Measurements from ENCODE around the gene ANKRD9. TPM values are rescaled to one million over a fixed set of nuclear protein-coding genes. Genes with fewer than 3 reads are reported as not detected.

Gene ANKRD9
- total and polyA plus RNA-seq, 2 donors: 2.2 to 3.5 TPM

- H3K36me3 ChIP-seq (ENCODE audit: control insufficient read depth in 2 of 2, insufficient read depth in 2 of 2, low read length in 1 of 2): no peaks in the 10 kb centered on the region
Measured at GRCh38 chr14:102486513-102487203, 22.9 kb downstream of the ANKRD9 start.

GRCh38 chr14:102485693-102486512 lies 23.7 kb downstream of the ANKRD9 start:
- WGBS: 92% methylated on average over 11 of the region's 11 CpGs
- Histone ChIP-seq H3K27ac (ENCODE audit: low read depth in 1 of 2, low read length in 1 of 2) (no peak overlapping the region), H3K4me1 (ENCODE audit: control insufficient read depth in 2 of 2, insufficient read depth in 2 of 2, low read length in 2 of 2) (peaks cover 0 to 6% of the 10 kb centered on the region in 2 donors), H3K36me3 (ENCODE audit: control insufficient read depth in 2 of 2, insufficient read depth in 2 of 2, low read length in 1 of 2) (no peaks in the 10 kb centered on the region), H3K9me3 (ENCODE audit: control insufficient read depth in 2 of 2, insufficient read depth in 1 of 2, low read length in 1 of 2) (no peaks in the 10 kb centered on the region), H3K27me3 (ENCODE audit: control insufficient read depth in 2 of 2, insufficient read depth in 1 of 2, low read length in 1 of 2) (no peaks in the 10 kb centered on the region), H3K4me3 (ENCODE audit: low read length in 2 of 2) (no peak overlapping the region)
- no peak for DNase-seq (ENCODE audit: low read depth in 6 of 9, low spot score in 9 of 9)

More at GRCh38 chr14:102486513-102487203, 22.9 kb downstream of the ANKRD9 start:
- no peak overlapping the region for H3K27ac ChIP-seq (ENCODE audit: low read depth in 1 of 2, low read length in 1 of 2)
- peaks cover 0 to 6% of the 10 kb centered on the region in 2 donors for H3K4me1 ChIP-seq (ENCODE audit: control insufficient read depth in 2 of 2, insufficient read depth in 2 of 2, low read length in 2 of 2)
- no peaks in the 10 kb centered on the region for H3K27me3 ChIP-seq (ENCODE audit: control insufficient read depth in 2 of 2, insufficient read depth in 1 of 2, low read length in 1 of 2)
- DNase-seq (ENCODE audit: low read depth in 6 of 9, low spot score in 9 of 9): no peak
- no peaks in the 10 kb centered on the region for H3K9me3 ChIP-seq (ENCODE audit: control insufficient read depth in 2 of 2, insufficient read depth in 1 of 2, low read length in 1 of 2)
- no peak overlapping the region for H3K4me3 ChIP-seq (ENCODE audit: low read length in 2 of 2)
- 94% methylated on average over 17 of the region's 17 CpGs for WGBS

- no peak overlapping the region for H3K27ac ChIP-seq (ENCODE audit: low read depth in 1 of 2, low read length in 1 of 2)
- H3K4me1 ChIP-seq (ENCODE audit: control insufficient read depth in 2 of 2, insufficient read depth in 2 of 2, low read length in 2 of 2): peaks cover 0 to 10% of the 10 kb centered on the region in 2 donors
- DNase-seq (ENCODE audit: low read depth in 6 of 9, low spot score in 9 of 9): no peak
- 87% methylated on average over 5 of the region's 5 CpGs for WGBS
- H3K27me3 ChIP-seq (ENCODE audit: control insufficient read depth in 2 of 2, insufficient read depth in 1 of 2, low read length in 1 of 2): no peaks in the 10 kb centered on the region
- no peak overlapping the region for H3K4me3 ChIP-seq (ENCODE audit: low read length in 2 of 2)
- H3K9me3 ChIP-seq (ENCODE audit: control insufficient read depth in 2 of 2, insufficient read depth in 1 of 2, low read length in 1 of 2): no peaks in the 10 kb centered on the region
- H3K36me3 ChIP-seq (ENCODE audit: control insufficient read depth in 2 of 2, insufficient read depth in 2 of 2, low read length in 1 of 2): no peaks in the 10 kb centered on the region
Measured at GRCh38 chr14:102484316-102484715, 25.3 kb downstream of the ANKRD9 start.

GRCh38 chr14:102481791-102482238 lies 27.8 kb downstream of the ANKRD9 start:
- no peaks in the 10 kb centered on the region for H3K36me3 ChIP-seq (ENCODE audit: control insufficient read depth in 2 of 2, insufficient read depth in 2 of 2, low read length in 1 of 2)
- WGBS: 94% methylated on average over 8 of the region's 8 CpGs
- peaks cover 0 to 7% of the 10 kb centered on the region in 2 donors for H3K4me1 ChIP-seq (ENCODE audit: control insufficient read depth in 2 of 2, insufficient read depth in 2 of 2, low read length in 2 of 2)
- no peak for DNase-seq (ENCODE audit: low read depth in 6 of 9, low spot score in 9 of 9)
- H3K4me3 ChIP-seq (ENCODE audit: low read length in 2 of 2): no peak overlapping the region
- no peaks in the 10 kb centered on the region for H3K27me3 ChIP-seq (ENCODE audit: control insufficient read depth in 2 of 2, insufficient read depth in 1 of 2, low read length in 1 of 2)
- H3K9me3 ChIP-seq (ENCODE audit: control insufficient read depth in 2 of 2, insufficient read depth in 1 of 2, low read length in 1 of 2): no peaks in the 10 kb centered on the region
- no peak overlapping the region for H3K27ac ChIP-seq (ENCODE audit: low read depth in 1 of 2, low read length in 1 of 2)

- no peak overlapping the region for H3K27ac ChIP-seq (ENCODE audit: low read depth in 1 of 2, low read length in 1 of 2)
- no peak for DNase-seq (ENCODE audit: low read depth in 6 of 9, low spot score in 9 of 9)
Measured at GRCh38 chr14:102481371-102481770, 28.2 kb downstream of the ANKRD9 start.

GRCh38 chr14:102479777-102480176 lies 29.8 kb downstream of the ANKRD9 start:
- Histone ChIP-seq H3K36me3 (ENCODE audit: control insufficient read depth in 2 of 2, insufficient read depth in 2 of 2, low read length in 1 of 2) (no peaks in the 10 kb centered on the region), H3K27ac (ENCODE audit: low read depth in 1 of 2, low read length in 1 of 2) (no peak overlapping the region), H3K4me3 (ENCODE audit: low read length in 2 of 2) (no peak overlapping the region), H3K4me1 (ENCODE audit: control insufficient read depth in 2 of 2, insufficient read depth in 2 of 2, low read length in 2 of 2) (peaks cover 0 to 5% of the 10 kb centered on the region in 2 donors), H3K27me3 (ENCODE audit: control insufficient read depth in 2 of 2, insufficient read depth in 1 of 2, low read length in 1 of 2) (no peaks in the 10 kb centered on the region), H3K9me3 (ENCODE audit: control insufficient read depth in 2 of 2, insufficient read depth in 1 of 2, low read length in 1 of 2) (no peaks in the 10 kb centered on the region)
- WGBS: 80% methylated on average over 7 of the region's 7 CpGs
- no peak for DNase-seq (ENCODE audit: low read depth in 6 of 9, low spot score in 9 of 9)

More at GRCh38 chr14:102481371-102481770, 28.2 kb downstream of the ANKRD9 start:
- 97% methylated on average over 4 of the region's 4 CpGs for WGBS
- no peaks in the 10 kb centered on the region for H3K36me3 ChIP-seq (ENCODE audit: control insufficient read depth in 2 of 2, insufficient read depth in 2 of 2, low read length in 1 of 2)
- H3K9me3 ChIP-seq (ENCODE audit: control insufficient read depth in 2 of 2, insufficient read depth in 1 of 2, low read length in 1 of 2): no peaks in the 10 kb centered on the region
- H3K4me3 ChIP-seq (ENCODE audit: low read length in 2 of 2): no peak overlapping the region
- peaks cover 0 to 5% of the 10 kb centered on the region in 2 donors for H3K4me1 ChIP-seq (ENCODE audit: control insufficient read depth in 2 of 2, insufficient read depth in 2 of 2, low read length in 2 of 2)
- no peaks in the 10 kb centered on the region for H3K27me3 ChIP-seq (ENCODE audit: control insufficient read depth in 2 of 2, insufficient read depth in 1 of 2, low read length in 1 of 2)

- Histone ChIP-seq H3K4me1 (ENCODE audit: control insufficient read depth in 2 of 2, insufficient read depth in 2 of 2, low read length in 2 of 2) (peaks cover 0 to 5% of the 10 kb centered on the region in 2 donors), H3K27me3 (ENCODE audit: control insufficient read depth in 2 of 2, insufficient read depth in 1 of 2, low read length in 1 of 2) (no peaks in the 10 kb centered on the region), H3K36me3 (ENCODE audit: control insufficient read depth in 2 of 2, insufficient read depth in 2 of 2, low read length in 1 of 2) (no peaks in the 10 kb centered on the region), H3K4me3 (ENCODE audit: low read length in 2 of 2) (no peak overlapping the region), H3K27ac (ENCODE audit: low read depth in 1 of 2, low read length in 1 of 2) (no peak overlapping the region), H3K9me3 (ENCODE audit: control insufficient read depth in 2 of 2, insufficient read depth in 1 of 2, low read length in 1 of 2) (no peaks in the 10 kb centered on the region)
- WGBS: over 99% methylated on average over 2 of the region's 2 CpGs
- DNase-seq (ENCODE audit: low read depth in 6 of 9, low spot score in 9 of 9): no peak
Measured at GRCh38 chr14:102479107-102479506, 30.5 kb downstream of the ANKRD9 start.

- Histone ChIP-seq H3K9me3 (ENCODE audit: control insufficient read depth in 2 of 2, insufficient read depth in 1 of 2, low read length in 1 of 2) (no peaks in the 10 kb centered on the region), H3K27me3 (ENCODE audit: control insufficient read depth in 2 of 2, insufficient read depth in 1 of 2, low read length in 1 of 2) (no peaks in the 10 kb centered on the region), H3K4me3 (ENCODE audit: low read length in 2 of 2) (no peak overlapping the region), H3K4me1 (ENCODE audit: control insufficient read depth in 2 of 2, insufficient read depth in 2 of 2, low read length in 2 of 2) (peaks cover 0 to 13% of the 10 kb centered on the region in 2 donors), H3K27ac (ENCODE audit: low read depth in 1 of 2, low read length in 1 of 2) (no peak overlapping the region), H3K36me3 (ENCODE audit: control insufficient read depth in 2 of 2, insufficient read depth in 2 of 2, low read length in 1 of 2) (peaks cover 0 to 6% of the 10 kb centered on the region in 2 donors)
- WGBS: 96% methylated on average over 5 of the region's 5 CpGs
- no peak for DNase-seq (ENCODE audit: low read depth in 6 of 9, low spot score in 9 of 9)
Measured at GRCh38 chr14:102474934-102475333, 34.6 kb downstream of the ANKRD9 start.

- no peaks in the 10 kb centered on the region for H3K27me3 ChIP-seq (ENCODE audit: control insufficient read depth in 2 of 2, insufficient read depth in 1 of 2, low read length in 1 of 2)
- no peak overlapping the region for H3K4me3 ChIP-seq (ENCODE audit: low read length in 2 of 2)
- H3K9me3 ChIP-seq (ENCODE audit: control insufficient read depth in 2 of 2, insufficient read depth in 1 of 2, low read length in 1 of 2): no peaks in the 10 kb centered on the region
- H3K27ac ChIP-seq (ENCODE audit: low read depth in 1 of 2, low read length in 1 of 2): no peak overlapping the region
- H3K4me1 ChIP-seq (ENCODE audit: control insufficient read depth in 2 of 2, insufficient read depth in 2 of 2, low read length in 2 of 2): peaks cover 0 to 9% of the 10 kb centered on the region in 2 donors
- no peak for DNase-seq (ENCODE audit: low read depth in 6 of 9, low spot score in 9 of 9)
- H3K36me3 ChIP-seq (ENCODE audit: control insufficient read depth in 2 of 2, insufficient read depth in 2 of 2, low read length in 1 of 2): peaks cover 0 to 6% of the 10 kb centered on the region in 2 donors
- 99% methylated on average over 2 of the region's 2 CpGs for WGBS
Measured at GRCh38 chr14:102473559-102473958, 36.0 kb downstream of the ANKRD9 start.

Measured in thymus (tissue), 11 donors.